ENCODE results near the gene RASL10A. TPM values are rescaled to one million over a fixed set of nuclear protein-coding genes. Genes with fewer than 3 reads are reported as not detected.

RASL10A gene
- total RNA-seq, 2 experiments from 2014 or later, result 0.58 TPM; not detected in 1

- no peak for DNase-seq
- Mint-ChIP-seq H3K27me3 (no peaks in the 10 kb centered on the region), H3K9me3 (no peaks in the 10 kb centered on the region), H3K4me1 (no peaks in the 10 kb centered on the region), H3K36me3 (peaks cover 6% of the 10 kb centered on the region), H3K27ac (no peak overlapping the region), H3K4me3 (no peak overlapping the region)
Measured at GRCh38 chr22:29342577-29343312, 27.2 kb upstream of the RASL10A start.

- Mint-ChIP-seq H3K4me3 (no peak overlapping the region), H3K9me3 (no peaks in the 10 kb centered on the region), H3K36me3 (peaks cover 6% of the 10 kb centered on the region), H3K4me1 (no peaks in the 10 kb centered on the region), H3K27me3 (no peaks in the 10 kb centered on the region), H3K27ac (no peak overlapping the region)
- no peak for DNase-seq
Measured at GRCh38 chr22:29342177-29342576, 26.7 kb upstream of the RASL10A start.

GRCh38 chr22:29341849-29342127, 26.3 kb upstream of the RASL10A start:
- H3K36me3 Mint-ChIP-seq, result peaks cover 6% of the 10 kb centered on the region
- H3K27me3 Mint-ChIP-seq, result no peaks in the 10 kb centered on the region
- H3K9me3 Mint-ChIP-seq, result no peaks in the 10 kb centered on the region
- no peaks in the 10 kb centered on the region for H3K4me1 Mint-ChIP-seq
- DNase-seq, result no peak
- no peak overlapping the region for H3K4me3 Mint-ChIP-seq
- no peak overlapping the region for H3K27ac Mint-ChIP-seq

GRCh38 chr22:29341056-29341848, 25.8 kb upstream of the RASL10A start:
- Mint-ChIP-seq H3K27me3 (no peaks in the 10 kb centered on the region), H3K9me3 (no peaks in the 10 kb centered on the region), H3K4me3 (no peak overlapping the region), H3K4me1 (no peaks in the 10 kb centered on the region), H3K27ac (no peak overlapping the region), H3K36me3 (peaks cover 6% of the 10 kb centered on the region)
- no peak for DNase-seq

- Mint-ChIP-seq H3K4me3 (no peak overlapping the region), H3K27me3 (no peaks in the 10 kb centered on the region), H3K4me1 (no peaks in the 10 kb centered on the region), H3K27ac (no peak overlapping the region), H3K9me3 (no peaks in the 10 kb centered on the region), H3K36me3 (peaks cover 6% of the 10 kb centered on the region)
- DNase-seq, result no peak
Measured at GRCh38 chr22:29340566-29340965, 25.1 kb upstream of the RASL10A start.

- Mint-ChIP-seq H3K27ac (no peak overlapping the region), H3K27me3 (no peaks in the 10 kb centered on the region), H3K36me3 (peaks cover 7% of the 10 kb centered on the region), H3K4me1 (no peaks in the 10 kb centered on the region), H3K4me3 (no peak overlapping the region), H3K9me3 (no peaks in the 10 kb centered on the region)
- DNase-seq, result no peak
Measured at GRCh38 chr22:29339381-29340235, 24.1 kb upstream of the RASL10A start.

GRCh38 chr22:29338398-29338797, 22.9 kb upstream of the RASL10A start:
- H3K27me3 Mint-ChIP-seq, result no peaks in the 10 kb centered on the region
- H3K36me3 Mint-ChIP-seq, result peaks cover 7% of the 10 kb centered on the region
- no peak for DNase-seq
- H3K4me1 Mint-ChIP-seq, result no peaks in the 10 kb centered on the region
- H3K9me3 Mint-ChIP-seq, result no peaks in the 10 kb centered on the region
- no peak overlapping the region for H3K4me3 Mint-ChIP-seq
- H3K27ac Mint-ChIP-seq, result no peak overlapping the region

GRCh38 chr22:29337631-29338284, 22.3 kb upstream of the RASL10A start:
- no peak overlapping the region for H3K27ac Mint-ChIP-seq
- no peaks in the 10 kb centered on the region for H3K4me1 Mint-ChIP-seq
- H3K4me3 Mint-ChIP-seq, result no peak overlapping the region
- peaks cover 4% of the 10 kb centered on the region for H3K36me3 Mint-ChIP-seq
- no peaks in the 10 kb centered on the region for H3K27me3 Mint-ChIP-seq
- DNase-seq, result no peak
- no peaks in the 10 kb centered on the region for H3K9me3 Mint-ChIP-seq

- peak overlapping the region; percentile 65 for H3K27ac Mint-ChIP-seq
- peaks cover 3% of the 10 kb centered on the region for H3K36me3 Mint-ChIP-seq
- H3K9me3 Mint-ChIP-seq, result no peaks in the 10 kb centered on the region
- no peak for DNase-seq
- no peaks in the 10 kb centered on the region for H3K4me1 Mint-ChIP-seq
- no peaks in the 10 kb centered on the region for H3K27me3 Mint-ChIP-seq
- H3K4me3 Mint-ChIP-seq, result no peak overlapping the region
Measured at GRCh38 chr22:29336751-29337490, 21.4 kb upstream of the RASL10A start.

GRCh38 chr22:29335656-29336055, 20.2 kb upstream of the RASL10A start:
- no peaks in the 10 kb centered on the region for H3K9me3 Mint-ChIP-seq
- no peak overlapping the region for H3K27ac Mint-ChIP-seq
- DNase-seq, result no peak
- peaks cover 1% of the 10 kb centered on the region for H3K36me3 Mint-ChIP-seq
- H3K4me1 Mint-ChIP-seq, result no peaks in the 10 kb centered on the region
- no peak overlapping the region for H3K4me3 Mint-ChIP-seq
- H3K27me3 Mint-ChIP-seq, result no peaks in the 10 kb centered on the region

GRCh38 chr22:29334696-29335344, 19.3 kb upstream of the RASL10A start:
- H3K27ac Mint-ChIP-seq, result no peak overlapping the region
- no peak for DNase-seq
- H3K4me3 Mint-ChIP-seq, result no peak overlapping the region
- H3K4me1 Mint-ChIP-seq, result no peaks in the 10 kb centered on the region
- no peaks in the 10 kb centered on the region for H3K9me3 Mint-ChIP-seq
- H3K27me3 Mint-ChIP-seq, result no peaks in the 10 kb centered on the region
- peaks cover 1% of the 10 kb centered on the region for H3K36me3 Mint-ChIP-seq

GRCh38 chr22:29334148-29334547, 18.7 kb upstream of the RASL10A start:
- no peak for DNase-seq
- Mint-ChIP-seq H3K36me3 (peaks cover 3% of the 10 kb centered on the region), H3K9me3 (no peaks in the 10 kb centered on the region), H3K27ac (no peak overlapping the region), H3K27me3 (no peaks in the 10 kb centered on the region), H3K4me1 (no peaks in the 10 kb centered on the region), H3K4me3 (no peak overlapping the region)

GRCh38 chr22:29332886-29333496, 17.5 kb upstream of the RASL10A start:
- Mint-ChIP-seq H3K36me3 (peaks cover 3% of the 10 kb centered on the region), H3K27me3 (no peaks in the 10 kb centered on the region), H3K27ac (no peak overlapping the region), H3K4me3 (no peak overlapping the region), H3K4me1 (no peaks in the 10 kb centered on the region), H3K9me3 (no peaks in the 10 kb centered on the region)
- DNase-seq, result no peak

Data from activated naive CD8-positive, alpha-beta T cell treated with anti-CD3 and anti-CD28 coated beads for 36 hours (primary cell).